Stimulated activated CD4-positive, alpha-beta T cell treated with anti-CD3 and anti-CD28 coated beads, Interleukin-2, amount 100 ng/mL, for 4 hours (primary cell): ENCODE data around the gene HSPA12A.

Source experiments
- DNase-seq: peaks from one replicate; pipeline ENCODE4 v3.0.0-alpha.2; 2020; ENCODE audit warnings: low read depth

HSPA12A gene

DNA sequence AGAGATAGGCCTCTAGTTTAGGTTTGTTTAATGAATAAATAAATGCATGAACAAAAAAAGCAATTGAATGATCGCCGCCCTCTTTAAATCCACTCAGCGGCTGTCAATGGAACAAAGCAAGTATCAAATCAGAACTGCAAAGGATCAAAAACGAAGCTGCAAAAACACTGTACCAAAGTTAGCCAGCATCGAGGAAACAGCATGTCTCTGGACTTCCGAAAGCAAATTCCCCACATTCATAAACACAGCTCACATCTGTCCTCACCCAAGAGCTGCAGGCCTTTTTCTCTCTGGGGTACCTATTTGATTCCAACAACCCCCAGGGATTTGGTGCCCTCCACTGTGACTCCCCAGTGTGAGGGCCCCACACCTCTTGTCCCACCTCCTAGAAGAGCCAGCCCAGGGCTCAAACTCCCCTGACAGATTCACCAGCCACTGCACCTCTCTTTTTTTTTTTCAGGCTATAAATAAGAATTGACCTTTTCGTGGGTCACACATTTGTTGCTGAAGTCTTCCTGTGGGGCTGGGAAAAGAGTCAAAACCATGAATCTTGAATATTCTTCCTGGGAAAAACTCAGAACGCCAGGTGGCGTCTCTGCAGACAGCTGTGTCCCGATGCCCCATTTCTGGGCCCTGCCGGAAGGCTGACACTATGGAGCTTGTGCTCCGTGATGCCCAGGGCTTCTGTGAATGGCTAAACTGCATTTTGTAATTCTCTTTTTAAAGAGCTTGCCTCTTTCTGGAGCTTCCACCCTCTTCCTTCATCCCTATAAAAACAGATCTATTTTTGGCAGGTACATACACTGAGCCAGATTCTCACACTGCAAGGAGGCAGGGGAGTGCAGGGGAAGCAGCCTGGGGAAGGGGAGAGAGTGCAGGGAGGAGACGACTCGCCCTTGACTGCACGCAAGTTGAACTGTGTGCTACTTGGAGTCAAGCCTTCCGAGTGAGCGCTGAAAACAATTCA, 51.7 kb downstream of the HSPA12A start:
- DNase-seq: no peak

- no peak for DNase-seq
Measured at GRCh38 chr10:116689744-116690143, 52.6 kb downstream of the HSPA12A start.

- no peak for DNase-seq
Measured at GRCh38 chr10:116688741-116689495, 53.4 kb downstream of the HSPA12A start.

DNA sequence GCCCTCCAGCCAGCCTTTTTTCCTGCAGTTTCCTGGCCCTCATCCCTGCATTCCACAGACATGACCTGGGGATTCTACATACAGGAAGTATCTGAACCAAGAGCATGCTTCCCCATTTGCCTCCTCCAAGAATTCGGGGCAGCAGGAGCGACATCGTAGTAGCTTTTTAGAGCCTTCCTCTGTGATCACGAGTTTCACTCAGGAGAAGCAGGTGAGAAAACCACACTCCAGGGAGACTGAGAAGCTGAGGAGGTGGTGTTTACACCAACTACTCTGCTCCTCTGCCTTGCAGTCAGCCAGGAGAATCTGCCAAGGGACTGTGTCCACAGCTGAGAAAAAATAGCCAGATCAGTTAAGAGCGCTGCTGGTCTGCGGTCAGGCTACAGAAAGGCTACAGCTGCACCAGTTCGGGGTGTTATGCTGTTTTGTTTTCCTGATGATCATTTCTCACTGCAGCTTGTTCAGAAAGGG, 54.1 kb downstream of the HSPA12A start:
- DNase-seq: no peak

DNA sequence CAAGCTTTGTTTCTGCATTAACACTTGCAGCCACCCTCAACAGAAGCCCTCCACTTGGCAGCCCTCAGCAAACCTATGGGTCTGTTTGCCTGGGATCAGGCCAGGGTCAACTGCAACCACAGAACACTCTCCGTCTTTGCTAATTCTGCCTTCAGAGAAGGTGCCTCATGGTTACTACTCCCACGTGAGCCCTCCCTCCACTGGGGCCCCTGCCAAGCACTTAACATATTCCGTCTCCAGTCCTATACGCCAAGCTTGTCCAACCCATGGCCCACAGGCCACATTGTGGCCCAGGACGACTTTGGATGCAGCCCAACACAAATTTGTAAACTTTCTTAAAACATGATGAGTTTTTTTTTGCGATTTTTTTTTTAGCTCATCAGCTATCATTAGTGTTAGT, 54.7 kb downstream of the HSPA12A start:
- no peak for DNase-seq

DNA sequence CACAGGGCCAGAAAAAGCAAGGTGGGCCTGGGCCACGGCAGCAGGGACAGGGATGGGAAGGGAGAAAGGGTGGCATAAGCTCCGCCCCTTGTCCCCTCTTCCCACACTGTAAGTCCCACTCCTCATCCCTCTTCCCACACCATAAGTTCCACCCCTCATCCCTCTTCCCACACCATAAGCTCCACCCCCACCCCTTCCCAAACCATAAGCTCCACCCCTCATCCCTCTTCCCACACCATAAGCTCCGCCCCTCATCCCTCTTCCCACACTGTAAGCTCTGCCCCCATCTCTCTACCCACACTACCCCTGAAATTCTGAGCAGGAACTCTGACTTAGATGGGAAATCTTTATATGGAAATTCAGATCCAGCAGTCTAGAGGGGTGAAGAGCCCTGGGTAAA, 55.7 kb downstream of the HSPA12A start:
- no peak for DNase-seq

GRCh38 chr10:116685807-116686206, 56.6 kb downstream of the HSPA12A start:
- no peak for DNase-seq

DNA sequence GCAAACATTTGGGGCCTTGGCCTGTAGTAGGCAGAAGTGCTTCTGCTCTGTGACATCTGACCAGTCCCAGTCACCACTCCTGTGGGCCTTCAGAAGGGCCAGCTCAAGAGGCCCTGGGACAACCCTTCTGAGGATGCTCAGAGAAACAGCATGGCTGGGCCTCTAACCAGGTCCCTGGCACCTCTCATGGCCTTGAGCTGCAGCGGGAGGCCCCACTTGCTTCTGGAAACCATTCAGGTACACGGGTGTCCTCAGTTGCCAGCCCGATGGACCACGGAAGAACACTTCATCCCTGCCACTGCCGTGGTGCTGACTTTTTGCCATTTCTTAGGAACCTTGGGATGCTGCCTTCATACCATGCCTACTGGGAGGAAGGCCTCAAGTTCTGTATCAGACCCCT, 57.6 kb downstream of the HSPA12A start:
- no peak for DNase-seq

DNA sequence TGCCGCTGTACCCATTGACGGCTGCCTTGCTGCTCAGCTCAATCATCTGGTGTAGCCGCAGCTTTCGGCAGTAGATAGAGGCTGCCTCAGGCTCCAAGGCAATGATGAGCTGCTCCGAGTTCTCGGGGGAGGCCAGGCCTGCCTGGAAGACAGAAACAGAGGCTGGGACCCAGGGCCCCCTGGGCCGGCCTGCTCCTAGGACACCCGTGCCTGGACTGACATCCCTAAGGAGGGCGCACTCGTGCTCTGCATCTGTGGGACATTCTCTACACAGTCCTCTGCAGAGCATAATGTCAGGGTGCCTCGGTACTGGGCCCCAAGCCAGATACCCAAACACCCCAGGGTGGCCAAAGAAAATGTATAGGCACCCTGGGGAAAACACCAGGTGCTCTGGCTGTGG, 58.5 kb downstream of the HSPA12A start:
- no peak for DNase-seq

GRCh38 chr10:116683166-116683565, 59.2 kb downstream of the HSPA12A start:
- DNase-seq: no peak

DNA sequence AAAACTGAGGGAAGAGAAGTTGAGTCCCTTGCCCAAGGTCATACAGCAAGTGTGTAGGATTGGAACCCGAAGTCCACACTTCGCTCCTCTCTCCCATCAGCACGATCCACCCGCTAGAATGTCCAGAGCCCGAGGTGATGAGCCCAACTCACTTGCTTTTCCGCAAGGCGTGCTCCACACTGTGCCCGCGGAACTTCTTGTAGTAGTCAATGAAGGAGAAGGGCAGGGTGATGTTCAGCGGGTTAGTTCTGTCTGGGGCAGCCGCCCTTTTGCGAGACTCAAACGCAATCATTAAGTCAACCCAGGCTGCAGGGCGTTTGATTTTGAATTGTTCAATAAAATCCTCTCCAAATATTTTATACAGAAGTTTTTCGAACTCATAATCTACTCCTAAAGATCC, 63.0 kb downstream of the HSPA12A start:
- DNase-seq: no peak

GRCh38 chr10:116676633-116677032, 65.7 kb downstream of the HSPA12A start:
- no peak for DNase-seq

DNA sequence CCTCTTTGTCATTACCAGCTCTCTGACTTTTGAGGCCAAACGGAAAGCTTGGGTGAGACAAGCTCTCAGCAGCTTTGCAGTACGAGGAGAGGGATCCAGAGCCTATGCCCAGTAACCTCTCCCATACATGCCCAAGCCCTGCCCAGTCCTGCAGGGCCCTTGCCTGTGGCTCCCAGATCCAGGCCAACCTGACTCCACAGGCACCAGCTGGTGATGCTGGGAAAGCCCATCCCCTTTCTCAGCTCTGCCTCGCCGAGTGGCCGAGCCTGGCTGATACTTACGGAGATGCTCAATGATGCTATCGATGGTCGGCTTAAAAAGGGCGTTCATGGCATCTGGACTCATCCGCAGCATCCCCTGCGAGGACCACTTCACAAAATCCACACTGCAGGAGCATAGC, 66.2 kb downstream of the HSPA12A start:
- DNase-seq: no peak

DNA sequence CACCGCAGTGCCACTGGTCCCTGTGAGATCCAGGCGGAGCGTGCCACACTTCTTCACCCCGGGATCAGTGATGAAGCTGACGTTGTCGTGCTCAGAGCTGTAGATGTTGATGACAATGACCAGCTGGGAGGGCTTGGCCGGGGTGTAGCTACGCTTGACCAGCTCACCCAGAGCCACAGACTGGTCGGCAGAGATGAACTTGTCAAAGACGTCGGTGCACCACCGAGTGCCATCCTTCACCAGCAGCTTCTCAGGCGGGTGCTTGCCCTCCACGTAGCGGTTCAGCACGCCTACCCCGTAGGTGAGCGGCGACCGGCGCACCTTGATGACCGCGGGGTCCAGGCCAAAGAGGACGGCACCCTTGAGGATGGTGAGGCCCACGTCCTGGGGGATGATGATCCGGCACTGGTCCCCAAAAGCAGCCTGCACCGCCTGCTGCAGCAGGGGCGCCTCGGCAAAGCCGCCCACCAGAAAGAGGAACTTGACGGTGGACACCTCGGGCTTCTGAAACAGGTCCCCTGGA, 67.4 kb downstream of the HSPA12A start:
- no peak for DNase-seq

DNA sequence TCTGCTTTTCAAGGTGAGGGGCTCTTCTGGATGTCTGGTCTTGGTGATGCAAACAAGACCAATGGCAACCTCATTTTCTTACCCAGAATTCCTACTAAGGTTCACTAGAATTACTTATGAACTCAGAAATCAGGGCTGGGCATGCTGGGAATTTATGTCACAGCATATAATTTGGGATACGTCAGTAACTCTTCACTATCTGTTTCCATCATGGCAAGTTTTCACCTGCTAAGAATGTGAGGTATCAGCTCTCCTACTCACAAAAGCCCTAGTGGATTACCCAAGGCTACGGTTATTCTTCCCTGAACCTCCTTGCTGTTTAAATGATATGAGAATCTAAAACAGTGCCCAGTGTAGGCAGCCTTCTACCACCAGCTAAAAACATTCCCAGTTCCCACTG, 68.5 kb downstream of the HSPA12A start:
- no peak for DNase-seq

- no peak for DNase-seq
Measured at GRCh38 chr10:116672891-116673290, 69.5 kb downstream of the HSPA12A start.

GRCh38 chr10:116671274-116671926, 71.0 kb downstream of the HSPA12A start:
- DNase-seq: no peak

GRCh38 chr10:116670706-116671105, 71.7 kb downstream of the HSPA12A start:
- DNase-seq: no peak

GRCh38 chr10:116669832-116670644, 72.3 kb downstream of the HSPA12A start:
- no peak for DNase-seq

GRCh38 chr10:116669080-116669479, 73.3 kb downstream of the HSPA12A start:
- no peak for DNase-seq

- no peak for DNase-seq
Measured at GRCh38 chr10:116668446-116668845, 73.9 kb downstream of the HSPA12A start.
